NCI-H2196 (cell line): ENCODE results near the gene NRG3.

ENCODE experiments used
- DNase-seq: peaks from one replicate; lab custom pipeline; 2025; ENCODE audit not compliant: unreplicated experiment; lab: John Stamatoyannopoulos, UW

The NRG3 gene

GRCh38 chr10:82453678-82454293, 578.8 kb downstream of the NRG3 start:
- DNase-seq: no peak

DNA sequence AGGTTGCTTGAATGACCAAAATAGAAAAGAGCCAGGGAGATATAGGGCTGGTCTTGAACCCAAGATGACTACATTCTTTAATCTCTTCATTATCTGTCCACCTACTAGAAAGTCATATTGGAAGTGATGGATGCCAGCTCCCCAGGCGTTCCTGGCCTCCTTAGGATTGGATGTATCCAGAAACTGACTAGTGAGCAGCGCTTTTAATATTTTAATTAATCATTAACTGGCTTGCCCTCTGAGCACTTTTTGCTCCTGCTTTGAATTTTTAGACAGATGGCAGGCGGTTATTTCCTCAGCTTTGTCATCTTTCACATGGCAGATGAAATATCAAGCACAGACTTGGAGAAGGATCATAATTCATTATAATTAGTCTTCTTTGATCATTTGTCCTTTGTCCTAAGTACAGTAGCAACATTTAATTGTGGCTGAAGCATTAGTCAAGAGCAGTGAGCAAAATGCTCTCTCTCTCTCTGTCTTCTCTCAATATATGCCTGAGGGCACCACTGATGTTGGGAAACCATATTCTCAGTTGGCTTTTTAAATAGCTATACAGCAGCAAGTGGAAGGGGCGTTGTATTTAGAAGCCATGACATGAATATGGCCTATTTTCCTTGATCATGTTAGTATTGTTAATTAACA, 588.0 kb downstream of the NRG3 start:
- DNase-seq: no peak

DNA sequence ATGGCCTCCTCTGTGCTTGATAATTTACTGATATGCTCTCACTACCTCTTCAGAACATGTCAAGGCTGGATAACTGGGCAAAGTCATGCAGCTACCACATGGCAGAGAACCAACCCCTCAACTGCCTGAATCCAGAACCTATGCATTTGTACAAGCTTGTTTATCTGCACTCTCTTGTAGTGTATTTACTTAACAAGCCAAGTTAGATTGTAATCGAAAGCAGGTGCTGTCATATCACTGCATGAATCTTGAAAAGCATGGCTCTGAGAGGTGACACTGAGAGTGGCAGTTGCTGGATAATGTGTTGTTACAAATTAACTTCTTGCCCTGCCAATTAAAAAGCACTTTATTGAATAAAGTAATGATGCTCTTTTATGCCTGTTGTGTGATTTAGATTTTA, 588.6 kb downstream of the NRG3 start:
- DNase-seq: no peak

GRCh38 chr10:82464191-82464818, 589.3 kb downstream of the NRG3 start:
- DNase-seq: no peak

- DNase-seq: no peak
Observed at GRCh38 chr10:82464966-82465365, 590.0 kb downstream of the NRG3 start.

- DNase-seq: no peak
Observed at GRCh38 chr10:82468453-82468852, 593.5 kb downstream of the NRG3 start.

GRCh38 chr10:82472406-82473335, 597.7 kb downstream of the NRG3 start:
- DNase-seq: no peak

- DNase-seq: no peak
Observed at GRCh38 chr10:82477776-82478175, 602.8 kb downstream of the NRG3 start.

- no peak for DNase-seq
Observed at GRCh38 chr10:82492647-82493046, 617.7 kb downstream of the NRG3 start.

DNA sequence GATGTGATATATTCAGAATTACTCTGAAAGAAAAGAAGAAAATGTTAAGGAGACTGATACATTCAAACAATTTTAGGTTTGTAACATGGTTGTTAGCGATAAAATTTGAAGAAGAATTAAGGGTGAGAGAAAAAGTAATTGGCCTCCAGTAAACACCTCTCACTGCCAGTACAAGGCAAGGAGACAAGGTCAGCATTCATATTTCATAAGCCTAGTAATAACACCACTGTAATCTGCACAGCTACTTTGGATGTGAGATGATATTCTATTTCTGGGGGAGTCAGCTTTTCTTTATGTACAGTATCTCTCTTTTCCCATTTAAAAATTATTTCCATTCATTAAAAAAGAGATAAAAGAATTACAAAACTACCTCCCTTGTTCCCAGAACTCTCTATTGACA, 621.1 kb downstream of the NRG3 start:
- no peak for DNase-seq

DNA sequence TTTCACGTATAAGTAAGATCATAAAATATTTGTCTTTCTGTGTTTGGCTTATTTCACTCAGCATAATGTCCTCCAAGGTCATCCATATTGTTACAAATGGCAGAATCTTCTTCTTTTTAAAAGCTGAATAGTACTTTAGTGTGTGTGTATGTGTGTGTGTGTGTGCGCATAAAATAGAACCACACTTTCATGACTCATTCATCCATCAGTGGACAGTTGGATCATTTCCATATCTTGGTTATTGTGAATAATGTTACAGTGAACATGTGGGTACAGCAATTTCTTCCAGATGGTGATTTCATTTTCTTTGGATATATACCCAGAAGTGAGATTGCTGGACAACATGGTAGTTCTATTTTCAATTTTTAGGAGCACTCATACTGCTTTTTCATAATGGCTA, 622.4 kb downstream of the NRG3 start:
- no peak for DNase-seq

DNA sequence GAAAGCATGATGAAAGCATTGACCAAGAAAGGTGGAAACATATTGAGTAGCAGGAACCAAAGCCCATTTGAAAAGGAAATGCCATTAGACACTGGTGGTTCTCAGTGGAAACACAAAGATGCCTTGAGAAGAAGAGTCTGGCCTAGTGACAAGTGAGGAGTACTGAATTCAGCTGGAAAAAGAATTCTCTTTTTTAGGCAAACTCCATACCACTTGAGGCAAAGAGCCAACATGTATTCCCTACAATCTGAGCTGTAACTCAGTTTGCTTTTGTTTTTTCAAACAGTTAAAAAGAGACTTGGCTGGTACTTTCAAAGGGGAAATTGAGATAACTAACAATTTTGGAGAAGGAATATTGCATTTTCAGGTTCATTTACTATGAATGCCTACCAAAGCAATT, 624.0 kb downstream of the NRG3 start:
- DNase-seq: no peak

- DNase-seq: no peak
Observed at GRCh38 chr10:82505009-82505408, 630.0 kb downstream of the NRG3 start.

- no peak for DNase-seq
Observed at GRCh38 chr10:82506680-82507376, 631.8 kb downstream of the NRG3 start.

- DNase-seq: no peak
Observed at GRCh38 chr10:82515256-82515655, 640.3 kb downstream of the NRG3 start.

DNA sequence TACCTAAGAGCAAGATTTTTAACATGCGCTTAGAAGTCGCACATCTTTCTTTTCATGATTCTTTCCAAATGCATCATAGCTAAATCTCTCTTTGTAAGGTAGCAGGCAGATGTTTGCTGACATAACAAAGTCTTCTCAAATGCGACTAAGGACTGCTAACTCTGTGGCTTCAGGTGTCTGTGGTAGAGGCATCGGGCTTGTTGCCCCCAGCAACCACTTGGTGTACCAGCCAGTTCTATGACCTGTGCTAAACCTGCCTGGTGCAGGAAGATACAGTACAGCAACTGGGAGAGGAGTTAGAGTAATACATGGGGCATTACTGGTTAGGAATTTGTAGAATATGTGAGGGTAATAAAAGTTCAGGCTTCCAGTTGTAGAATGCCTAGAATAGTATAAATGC, 654.1 kb downstream of the NRG3 start:
- DNase-seq: no peak

- DNase-seq: no peak
Observed at GRCh38 chr10:82535457-82535856, 660.5 kb downstream of the NRG3 start.

DNA sequence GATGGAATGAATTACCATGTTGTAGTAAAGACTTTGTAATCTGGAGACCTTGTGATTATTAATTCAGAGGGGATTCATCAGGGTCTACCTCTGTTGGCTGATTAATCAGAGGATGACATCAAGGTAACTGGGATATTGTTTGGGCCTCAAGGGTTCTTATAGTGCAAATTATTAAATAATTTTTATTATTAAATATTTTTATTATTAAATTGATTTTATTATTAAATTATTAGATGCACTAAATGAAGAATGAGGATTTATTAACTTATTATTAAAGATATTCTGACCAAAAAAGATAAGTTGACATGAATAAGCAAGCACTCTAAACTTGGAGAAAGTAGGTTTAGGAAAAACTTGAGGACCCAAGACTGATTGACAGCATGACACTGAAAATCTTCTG, 661.7 kb downstream of the NRG3 start:
- DNase-seq: no peak

DNA sequence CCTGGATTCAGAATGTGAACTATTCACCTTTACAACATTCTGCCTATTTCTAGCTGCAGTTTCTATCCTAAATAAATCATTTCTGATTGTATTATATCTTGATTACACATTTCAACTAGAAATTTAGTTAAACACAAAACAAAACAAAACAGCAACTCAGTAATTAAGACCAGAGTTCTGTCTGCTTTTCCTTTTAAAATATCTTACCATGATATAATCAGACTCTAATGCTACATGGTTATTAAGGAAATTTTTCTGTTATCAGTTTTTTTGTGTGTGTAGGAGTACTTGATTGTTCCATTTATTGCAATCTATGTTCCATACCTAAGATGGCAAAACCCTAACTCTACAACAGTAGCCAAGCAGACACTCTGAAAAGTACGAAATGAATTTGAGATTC, 663.3 kb downstream of the NRG3 start:
- DNase-seq: no peak

GRCh38 chr10:82543631-82544030, 668.6 kb downstream of the NRG3 start:
- DNase-seq: no peak

- no peak for DNase-seq
Observed at GRCh38 chr10:82544377-82544776, 669.4 kb downstream of the NRG3 start.
